ENCODE results near the gene SIX2.
A peak's percentile ranks its signal among the peaks of the same experiment; 100 is the strongest.

Gene SIX2

GRCh38 chr2:44960871-44961270 is 48.4 kb downstream of the SIX2 start:
- no peak for TF ChIP-seq CTCF (conservative IDR thresholded peaks at IDR 0.05)
- no peak overlapping the region for H3K27ac ChIP-seq

- no peak for TF ChIP-seq CTCF (conservative IDR thresholded peaks at IDR 0.05)
Observed at GRCh38 chr2:44959855-44960254, 49.4 kb downstream of the SIX2 start.

GRCh38 chr2:44957656-44958327 is 51.5 kb downstream of the SIX2 start:
- peak overlapping the region; percentile 74 for H3K27ac ChIP-seq
- no peak for TF ChIP-seq CTCF (conservative IDR thresholded peaks at IDR 0.05)

More at GRCh38 chr2:44959855-44960254, 49.4 kb downstream of the SIX2 start:
- no peak overlapping the region for H3K27ac ChIP-seq

- H3K27ac ChIP-seq, result peak overlapping the region; percentile 74
- TF ChIP-seq CTCF (conservative IDR thresholded peaks at IDR 0.05), result no peak
Observed at GRCh38 chr2:44956843-44957242, 52.4 kb downstream of the SIX2 start.

- peak overlapping the region; percentile 74 for H3K27ac ChIP-seq
- peak; percentile 93 for TF ChIP-seq CTCF (conservative IDR thresholded peaks at IDR 0.05)
Observed at GRCh38 chr2:44955593-44956392, 53.5 kb downstream of the SIX2 start.
